ENCODE data around the gene CTDSPL.

CTDSPL gene

GRCh38 chr3:37887824-37888223, 26.1 kb downstream of the CTDSPL start:
- H3K4me3 ChIP-seq (ENCODE audit: low read depth, low read length), result no peak overlapping the region
- no peak for DNase-seq (ENCODE audit: low read depth)
- TF ChIP-seq CTCF (IDR thresholded peaks at IDR 0.05; ENCODE audit: control insufficient read depth, extremely low read depth, insufficient read depth), result no peak

- no peak for TF ChIP-seq CTCF (IDR thresholded peaks at IDR 0.05; ENCODE audit: control insufficient read depth, extremely low read depth, insufficient read depth)
- no peak for DNase-seq (ENCODE audit: low read depth)
- H3K4me3 ChIP-seq (ENCODE audit: low read depth, low read length), result no peak overlapping the region
These were observed 26.7 kb downstream of the CTDSPL start for GRCh38 chr3:37888421-37888820.

GRCh38 chr3:37890522-37890921, 28.8 kb downstream of the CTDSPL start:
- TF ChIP-seq CTCF (IDR thresholded peaks at IDR 0.05; ENCODE audit: control insufficient read depth, extremely low read depth, insufficient read depth), result no peak
- no peak overlapping the region for H3K4me3 ChIP-seq (ENCODE audit: low read depth, low read length)
- DNase-seq (ENCODE audit: low read depth), result no peak

DNA sequence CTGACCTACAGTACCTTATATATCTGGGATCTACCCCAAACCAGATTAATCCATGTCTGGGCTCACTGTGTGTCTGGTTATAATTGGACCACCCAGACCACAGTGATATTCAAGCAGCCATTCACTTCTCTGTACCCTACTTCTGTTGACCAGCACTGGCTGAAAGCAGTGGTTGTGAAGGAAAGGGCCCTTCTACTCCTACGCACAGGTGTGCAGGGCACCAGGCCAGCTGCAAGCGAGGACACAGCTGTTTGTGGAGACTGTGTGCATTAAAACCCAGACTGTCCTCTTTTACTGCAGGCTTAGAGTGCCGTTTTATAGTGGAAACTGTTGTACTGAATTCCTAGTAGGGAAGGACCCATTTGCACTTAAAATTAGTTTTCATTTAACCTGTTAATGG, 29.5 kb downstream of the CTDSPL start:
- no peak overlapping the region for H3K4me3 ChIP-seq (ENCODE audit: low read depth, low read length)
- peak; percentile 19 for DNase-seq (ENCODE audit: low read depth)
- TF ChIP-seq CTCF (IDR thresholded peaks at IDR 0.05; ENCODE audit: control insufficient read depth, extremely low read depth, insufficient read depth), result no peak

DNA sequence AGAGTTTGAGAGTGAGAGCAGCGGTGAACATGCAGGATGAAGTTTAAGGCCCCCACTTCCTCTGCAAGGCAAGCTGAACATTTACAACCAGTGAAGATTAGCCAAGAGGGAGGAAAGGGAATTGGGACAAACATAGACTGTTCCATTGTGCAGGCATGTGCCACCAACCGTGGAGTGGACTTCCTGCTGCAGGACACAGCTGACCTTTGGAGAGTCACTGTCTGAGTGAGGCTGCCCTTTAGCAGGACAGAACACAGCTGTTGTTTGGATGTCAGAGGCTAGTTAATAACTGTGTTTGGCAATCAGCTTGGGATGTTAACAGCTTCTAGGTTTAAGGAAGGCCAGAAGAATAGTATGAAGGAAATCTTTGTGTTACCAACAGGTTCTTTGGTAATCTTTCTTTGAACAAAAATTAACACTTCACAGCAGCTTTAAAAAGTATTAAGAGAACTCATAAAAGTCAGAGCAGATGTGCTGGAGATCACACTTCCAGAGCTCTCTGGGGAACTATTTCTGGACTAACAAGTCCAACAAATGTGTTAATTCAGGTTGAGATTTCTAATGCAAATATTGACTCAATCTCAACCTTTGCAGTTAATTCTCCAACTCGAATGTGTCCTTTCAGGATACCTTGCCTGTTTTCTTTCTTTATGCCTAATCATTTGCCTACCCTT, 31.4 kb downstream of the CTDSPL start:
- peak; percentile 26 for DNase-seq (ENCODE audit: low read depth)
- no peak overlapping the region for H3K4me3 ChIP-seq (ENCODE audit: low read depth, low read length)
- TF ChIP-seq CTCF (IDR thresholded peaks at IDR 0.05; ENCODE audit: control insufficient read depth, extremely low read depth, insufficient read depth), result no peak

DNA sequence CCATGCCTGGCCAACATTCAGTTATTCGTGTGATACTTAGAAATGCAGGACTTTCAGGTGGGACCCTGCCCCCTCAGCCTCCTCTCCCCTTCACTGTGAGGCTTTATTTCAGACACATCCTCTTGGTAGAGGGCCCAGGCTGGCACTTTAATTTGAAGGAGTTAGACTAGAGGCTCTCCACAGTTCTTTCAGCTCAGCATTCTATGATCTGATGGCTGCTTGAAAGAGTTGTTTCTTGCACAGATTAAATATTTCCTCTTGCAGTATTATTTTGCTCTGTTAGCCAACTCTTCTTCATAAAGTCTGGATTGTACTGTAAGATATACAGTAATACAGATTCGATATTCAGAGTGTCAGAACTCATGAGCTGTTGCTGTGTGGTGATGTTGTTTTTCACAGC, 35.1 kb downstream of the CTDSPL start:
- H3K4me3 ChIP-seq (ENCODE audit: low read depth, low read length), result no peak overlapping the region
- no peak for TF ChIP-seq CTCF (IDR thresholded peaks at IDR 0.05; ENCODE audit: control insufficient read depth, extremely low read depth, insufficient read depth)
- no peak for DNase-seq (ENCODE audit: low read depth)

DNA sequence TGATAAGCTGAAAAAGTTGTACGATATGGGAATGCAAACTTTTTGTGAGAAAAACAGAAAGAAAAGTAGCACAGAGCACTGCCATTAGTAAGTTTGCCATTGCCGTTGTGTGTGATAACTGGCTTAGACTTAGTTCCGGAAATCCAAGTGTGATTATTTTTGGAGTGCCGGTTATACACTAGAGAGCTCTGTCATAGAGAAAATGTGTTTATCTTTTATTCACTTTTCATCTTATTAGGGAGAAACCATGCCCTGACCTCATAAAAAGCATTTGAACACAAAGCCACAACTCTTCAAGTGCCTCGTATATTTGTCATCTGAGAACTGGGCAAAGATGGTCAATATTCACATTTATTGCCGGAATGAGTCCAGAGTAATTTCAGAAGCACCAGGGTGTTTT, 36.1 kb downstream of the CTDSPL start:
- no peak for TF ChIP-seq CTCF (IDR thresholded peaks at IDR 0.05; ENCODE audit: control insufficient read depth, extremely low read depth, insufficient read depth)
- no peak for DNase-seq (ENCODE audit: low read depth)
- no peak overlapping the region for H3K4me3 ChIP-seq (ENCODE audit: low read depth, low read length)

Measured in LNCaP clone FGC (cell line).